ENCODE results near the gene ZFYVE9. TPM values are rescaled to one million over a fixed set of nuclear protein-coding genes. Genes with fewer than 3 reads are reported as not detected.

The ZFYVE9 gene
- total and polyA plus RNA-seq, 2 of the 8 experiments (the other 6 are each of a cell fraction or from before 2014, with no cell fraction given), result 5.8 to 26.5 TPM

DNA sequence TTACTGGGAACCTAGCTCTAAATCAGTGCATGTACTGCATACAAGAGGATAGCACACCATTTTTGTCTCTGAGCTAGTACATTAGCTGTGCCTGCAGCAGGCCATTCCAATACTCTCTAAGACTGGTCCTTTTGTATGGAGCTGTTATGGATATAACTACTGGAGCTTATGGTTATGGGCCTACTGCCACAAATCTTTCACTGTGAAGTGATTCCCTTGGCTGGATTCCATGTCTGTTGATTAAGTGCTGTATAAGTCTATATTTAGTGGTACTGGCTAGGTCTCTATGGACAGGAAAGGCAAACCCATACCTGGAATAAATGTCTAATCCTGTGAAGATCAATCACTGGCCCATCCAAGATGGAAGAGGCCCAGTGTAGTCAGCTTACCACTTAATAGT is 12.0 kb downstream of the ZFYVE9 start:
- H3K18ac ChIP-seq (ENCODE audit: extremely low read depth, low read length), result no peak overlapping the region
- no peaks in the 10 kb centered on the region for H3K23me2 ChIP-seq (ENCODE audit: low read depth, low read length)
- H2AK5ac ChIP-seq (ENCODE audit: low read depth, low read length), result no peak overlapping the region
- H3K79me2 ChIP-seq (ENCODE audit: control insufficient read depth in 1 of 2, insufficient read depth in 2 of 2, low read length in 2 of 2), result peaks cover 8 to 47% of the 10 kb centered on the region in 2 experiments; a peak in 3 of 4 replicates
- no peaks in the 10 kb centered on the region for H3K27me3 ChIP-seq (replicated peaks in 1 of 4; ENCODE audit: control insufficient read depth in 3 of 4, extremely low read depth in 1 of 4, insufficient read depth in 3 of 4, low read length in 3 of 4)
- H3K9ac ChIP-seq (replicated peaks in 1 of 4; ENCODE audit: extremely low read depth in 1 of 4, low read depth in 3 of 4, low read length in 3 of 4), result no peak overlapping the region
- no peak overlapping the region for H3K27ac ChIP-seq (ENCODE audit: low read depth, low read length)
- no peak overlapping the region for H3K4me2 ChIP-seq (ENCODE audit: insufficient read depth in 1 of 2, low read depth in 2 of 2, low read length in 2 of 2)
- no peak overlapping the region for H3K14ac ChIP-seq (ENCODE audit: insufficient read length)
- H3K9me3 ChIP-seq (ENCODE audit: insufficient read depth in 2 of 2, low read depth in 1 of 2, low read length in 1 of 2), result peaks cover 9 to 15% of the 10 kb centered on the region in 2 experiments
- FAIRE-seq (no peak), DNase-seq (ENCODE audit: low read depth in 1 of 2, low spot score in 2 of 2) (no peak)
- H2BK5ac ChIP-seq (ENCODE audit: low read depth, low read length), result no peak overlapping the region
- H2BK12ac ChIP-seq (ENCODE audit: low read depth, low read length), result no peak overlapping the region
- H2AFZ ChIP-seq (ENCODE audit: low read length), result no peak overlapping the region
- no peak overlapping the region for H2BK120ac ChIP-seq (replicated peaks; ENCODE audit: low read depth, low read length)
- no peak overlapping the region for H3K56ac ChIP-seq (replicated peaks; ENCODE audit: insufficient read length, low read depth, low read length)
- no peak overlapping the region for H4K8ac ChIP-seq (ENCODE audit: extremely low read depth, insufficient read depth, low read length)
- H3K4me1 ChIP-seq (replicated peaks in 1 of 4; ENCODE audit: control insufficient read depth in 3 of 4, insufficient read depth in 4 of 4, low read length in 3 of 4), result no peaks in the 10 kb centered on the region
- no peak overlapping the region for H3K4me3 ChIP-seq (ENCODE audit: extremely low read depth in 1 of 4, insufficient read depth in 2 of 4, low read depth in 3 of 4, low read length in 4 of 4)
- H3K79me1 ChIP-seq (ENCODE audit: low read depth, low read length), result peaks cover 3% of the 10 kb centered on the region
- ChIA-PET CTCF (ENCODE audit: partially characterized antibody) (interaction anchor here (0.7 to 1.9 kb wide), 3 partner anchors 12 to 143 kb away, joined by 4 to 6 read pairs (median 4); partner anchors contain the start of gene ZFYVE9), POLR2A (ENCODE audit: partially characterized antibody) (interaction anchor here (1.6 to 2.0 kb wide), 2 partner anchors 9 to 11 kb away, joined by 6 read pairs; partner anchors contain the start of gene ZFYVE9)
- peaks cover 0 to 2% of the 10 kb centered on the region in 2 experiments for H4K20me1 ChIP-seq (replicated peaks in 1 of 2; ENCODE audit: control insufficient read depth in 1 of 2, insufficient read depth in 2 of 2, low read length in 2 of 2)
- no peaks in the 10 kb centered on the region for H3K36me3 ChIP-seq (ENCODE audit: control insufficient read depth in 2 of 4, insufficient read depth in 4 of 4, low read length in 3 of 4)
- H2BK15ac ChIP-seq (ENCODE audit: low read length), result no peak overlapping the region
- no peak overlapping the region for H2BK20ac ChIP-seq (ENCODE audit: low read length)
- H3K23ac ChIP-seq (ENCODE audit: insufficient read length), result no peak overlapping the region
- H4K91ac ChIP-seq (replicated peaks; ENCODE audit: insufficient read length, low read length), result no peak overlapping the region
- H3K4ac ChIP-seq (replicated peaks; ENCODE audit: insufficient read length, low read depth, low read length), result no peak overlapping the region
- no peak overlapping the region for H4K5ac ChIP-seq (ENCODE audit: insufficient read length, low read depth, low read length)
- TF ChIP-seq, protein P1, sequence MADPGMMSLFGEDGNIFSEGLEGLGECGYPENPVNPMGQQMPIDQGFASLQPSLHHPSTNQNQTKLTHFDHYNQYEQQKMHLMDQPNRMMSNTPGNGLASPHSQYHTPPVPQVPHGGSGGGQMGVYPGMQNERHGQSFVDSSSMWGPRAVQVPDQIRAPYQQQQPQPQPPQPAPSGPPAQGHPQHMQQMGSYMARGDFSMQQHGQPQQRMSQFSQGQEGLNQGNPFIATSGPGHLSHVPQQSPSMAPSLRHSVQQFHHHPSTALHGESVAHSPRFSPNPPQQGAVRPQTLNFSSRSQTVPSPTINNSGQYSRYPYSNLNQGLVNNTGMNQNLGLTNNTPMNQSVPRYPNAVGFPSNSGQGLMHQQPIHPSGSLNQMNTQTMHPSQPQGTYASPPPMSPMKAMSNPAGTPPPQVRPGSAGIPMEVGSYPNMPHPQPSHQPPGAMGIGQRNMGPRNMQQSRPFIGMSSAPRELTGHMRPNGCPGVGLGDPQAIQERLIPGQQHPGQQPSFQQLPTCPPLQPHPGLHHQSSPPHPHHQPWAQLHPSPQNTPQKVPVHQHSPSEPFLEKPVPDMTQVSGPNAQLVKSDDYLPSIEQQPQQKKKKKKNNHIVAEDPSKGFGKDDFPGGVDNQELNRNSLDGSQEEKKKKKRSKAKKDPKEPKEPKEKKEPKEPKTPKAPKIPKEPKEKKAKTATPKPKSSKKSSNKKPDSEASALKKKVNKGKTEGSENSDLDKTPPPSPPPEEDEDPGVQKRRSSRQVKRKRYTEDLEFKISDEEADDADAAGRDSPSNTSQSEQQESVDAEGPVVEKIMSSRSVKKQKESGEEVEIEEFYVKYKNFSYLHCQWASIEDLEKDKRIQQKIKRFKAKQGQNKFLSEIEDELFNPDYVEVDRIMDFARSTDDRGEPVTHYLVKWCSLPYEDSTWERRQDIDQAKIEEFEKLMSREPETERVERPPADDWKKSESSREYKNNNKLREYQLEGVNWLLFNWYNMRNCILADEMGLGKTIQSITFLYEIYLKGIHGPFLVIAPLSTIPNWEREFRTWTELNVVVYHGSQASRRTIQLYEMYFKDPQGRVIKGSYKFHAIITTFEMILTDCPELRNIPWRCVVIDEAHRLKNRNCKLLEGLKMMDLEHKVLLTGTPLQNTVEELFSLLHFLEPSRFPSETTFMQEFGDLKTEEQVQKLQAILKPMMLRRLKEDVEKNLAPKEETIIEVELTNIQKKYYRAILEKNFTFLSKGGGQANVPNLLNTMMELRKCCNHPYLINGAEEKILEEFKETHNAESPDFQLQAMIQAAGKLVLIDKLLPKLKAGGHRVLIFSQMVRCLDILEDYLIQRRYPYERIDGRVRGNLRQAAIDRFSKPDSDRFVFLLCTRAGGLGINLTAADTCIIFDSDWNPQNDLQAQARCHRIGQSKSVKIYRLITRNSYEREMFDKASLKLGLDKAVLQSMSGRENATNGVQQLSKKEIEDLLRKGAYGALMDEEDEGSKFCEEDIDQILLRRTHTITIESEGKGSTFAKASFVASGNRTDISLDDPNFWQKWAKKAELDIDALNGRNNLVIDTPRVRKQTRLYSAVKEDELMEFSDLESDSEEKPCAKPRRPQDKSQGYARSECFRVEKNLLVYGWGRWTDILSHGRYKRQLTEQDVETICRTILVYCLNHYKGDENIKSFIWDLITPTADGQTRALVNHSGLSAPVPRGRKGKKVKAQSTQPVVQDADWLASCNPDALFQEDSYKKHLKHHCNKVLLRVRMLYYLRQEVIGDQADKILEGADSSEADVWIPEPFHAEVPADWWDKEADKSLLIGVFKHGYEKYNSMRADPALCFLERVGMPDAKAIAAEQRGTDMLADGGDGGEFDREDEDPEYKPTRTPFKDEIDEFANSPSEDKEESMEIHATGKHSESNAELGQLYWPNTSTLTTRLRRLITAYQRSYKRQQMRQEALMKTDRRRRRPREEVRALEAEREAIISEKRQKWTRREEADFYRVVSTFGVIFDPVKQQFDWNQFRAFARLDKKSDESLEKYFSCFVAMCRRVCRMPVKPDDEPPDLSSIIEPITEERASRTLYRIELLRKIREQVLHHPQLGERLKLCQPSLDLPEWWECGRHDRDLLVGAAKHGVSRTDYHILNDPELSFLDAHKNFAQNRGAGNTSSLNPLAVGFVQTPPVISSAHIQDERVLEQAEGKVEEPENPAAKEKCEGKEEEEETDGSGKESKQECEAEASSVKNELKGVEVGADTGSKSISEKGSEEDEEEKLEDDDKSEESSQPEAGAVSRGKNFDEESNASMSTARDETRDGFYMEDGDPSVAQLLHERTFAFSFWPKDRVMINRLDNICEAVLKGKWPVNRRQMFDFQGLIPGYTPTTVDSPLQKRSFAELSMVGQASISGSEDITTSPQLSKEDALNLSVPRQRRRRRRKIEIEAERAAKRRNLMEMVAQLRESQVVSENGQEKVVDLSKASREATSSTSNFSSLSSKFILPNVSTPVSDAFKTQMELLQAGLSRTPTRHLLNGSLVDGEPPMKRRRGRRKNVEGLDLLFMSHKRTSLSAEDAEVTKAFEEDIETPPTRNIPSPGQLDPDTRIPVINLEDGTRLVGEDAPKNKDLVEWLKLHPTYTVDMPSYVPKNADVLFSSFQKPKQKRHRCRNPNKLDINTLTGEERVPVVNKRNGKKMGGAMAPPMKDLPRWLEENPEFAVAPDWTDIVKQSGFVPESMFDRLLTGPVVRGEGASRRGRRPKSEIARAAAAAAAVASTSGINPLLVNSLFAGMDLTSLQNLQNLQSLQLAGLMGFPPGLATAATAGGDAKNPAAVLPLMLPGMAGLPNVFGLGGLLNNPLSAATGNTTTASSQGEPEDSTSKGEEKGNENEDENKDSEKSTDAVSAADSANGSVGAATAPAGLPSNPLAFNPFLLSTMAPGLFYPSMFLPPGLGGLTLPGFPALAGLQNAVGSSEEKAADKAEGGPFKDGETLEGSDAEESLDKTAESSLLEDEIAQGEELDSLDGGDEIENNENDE (IDR thresholded peaks at IDR 0.05; ENCODE audit: insufficient replicate concordance, low read length), result no peak

Data from H1 (cell line).